ENCODE measurements around the gene SERGEF.

Gene SERGEF

DNA sequence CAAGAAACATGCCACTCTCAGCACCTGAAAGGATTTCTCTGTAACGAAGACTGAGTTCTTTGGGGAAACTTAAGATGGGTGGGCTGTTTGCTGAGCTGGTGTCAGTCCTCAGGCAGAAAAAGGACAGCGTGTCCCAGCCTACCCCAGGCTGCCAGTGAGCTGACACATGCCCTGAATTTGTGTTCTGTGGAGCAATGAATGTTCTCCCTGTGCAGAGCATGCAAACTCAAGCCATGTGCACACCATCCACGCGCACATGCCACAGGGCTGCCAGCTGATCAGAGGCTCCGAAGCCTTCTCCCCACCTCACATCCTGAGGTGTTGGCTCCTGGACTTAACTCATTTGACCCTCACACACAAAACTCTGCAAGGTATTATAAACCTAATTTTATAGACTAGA lies 173.4 kb downstream of the SERGEF start:
- no peak overlapping the region for H3K4me3 ChIP-seq (ENCODE audit: low read depth, low read length)
- no peak for DNase-seq (ENCODE audit: low read depth)

DNA sequence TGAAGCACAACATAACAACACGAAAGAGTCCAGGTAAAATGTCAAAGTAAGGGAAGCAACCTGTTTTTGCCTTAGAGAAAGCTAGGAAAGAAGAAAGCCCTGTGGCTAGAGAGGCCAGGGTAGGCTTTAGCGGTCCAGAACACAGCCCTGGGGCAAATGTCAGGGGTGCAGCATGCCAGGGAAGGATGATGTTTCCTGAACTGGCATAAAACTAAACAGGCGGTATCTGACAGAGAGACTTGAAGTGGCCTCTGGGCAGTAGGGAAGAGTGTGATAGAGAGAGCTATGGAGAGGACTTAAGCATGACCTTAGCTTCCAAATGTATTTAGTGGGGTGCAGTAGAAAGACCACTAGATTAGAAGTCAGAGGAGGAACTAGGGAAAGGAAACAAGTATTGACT lies 174.7 kb downstream of the SERGEF start:
- DNase-seq (ENCODE audit: low read depth): no peak
- H3K4me3 ChIP-seq (ENCODE audit: low read depth, low read length): no peak overlapping the region

DNA sequence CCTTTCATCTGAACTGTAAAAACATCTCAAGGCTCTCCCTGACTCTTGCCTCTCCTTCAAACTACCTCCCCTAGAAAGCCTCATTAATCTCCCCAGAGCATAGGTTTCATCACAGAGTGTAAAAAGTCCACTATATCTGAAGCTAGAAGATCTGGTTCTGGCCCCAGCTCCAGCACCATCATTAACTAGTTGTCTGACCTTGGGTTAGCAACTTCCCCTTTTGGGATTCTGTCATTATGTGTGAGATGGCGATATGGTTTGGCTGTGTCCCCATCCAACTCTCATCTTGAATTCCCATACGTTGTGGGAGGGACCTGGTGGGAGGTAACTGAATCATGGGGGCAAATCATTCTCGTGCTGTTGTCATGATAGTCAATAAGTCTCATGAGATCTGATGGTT lies 181.0 kb downstream of the SERGEF start:
- DNase-seq (ENCODE audit: low read depth): no peak
- H3K4me3 ChIP-seq (ENCODE audit: low read depth, low read length): no peak overlapping the region

DNA sequence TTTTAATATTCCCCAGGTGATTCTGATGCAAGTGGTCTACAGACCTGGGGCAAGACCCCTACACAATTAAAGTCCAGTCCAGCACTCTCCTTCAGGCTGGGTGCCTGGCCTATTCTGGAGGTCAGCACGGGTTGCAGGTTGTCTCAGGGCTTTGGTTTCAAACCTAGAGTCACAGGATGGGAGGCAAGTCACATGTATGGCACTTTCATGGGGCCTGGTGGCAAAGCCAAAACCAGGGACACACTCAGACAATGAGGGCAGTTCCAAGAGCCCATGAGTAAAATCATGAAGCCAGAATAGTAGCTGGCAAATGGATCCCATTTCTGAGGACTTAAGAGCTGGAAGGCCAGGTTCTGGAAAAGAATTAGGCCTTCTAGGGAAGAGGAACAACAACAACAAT lies 181.6 kb downstream of the SERGEF start:
- no peak for DNase-seq (ENCODE audit: low read depth)
- H3K4me3 ChIP-seq (ENCODE audit: low read depth, low read length): no peak overlapping the region

GRCh38 chr11:17828311-17828751 lies 184.5 kb downstream of the SERGEF start:
- H3K4me3 ChIP-seq (ENCODE audit: low read depth, low read length): no peak overlapping the region
- no peak for DNase-seq (ENCODE audit: low read depth)

- no peak overlapping the region for H3K4me3 ChIP-seq (ENCODE audit: low read depth, low read length)
- no peak for DNase-seq (ENCODE audit: low read depth)
Observed at GRCh38 chr11:17827006-17827405, 185.8 kb downstream of the SERGEF start.

- no peak overlapping the region for H3K4me3 ChIP-seq (ENCODE audit: low read depth, low read length)
- no peak for DNase-seq (ENCODE audit: low read depth)
Observed at GRCh38 chr11:17822401-17822781, 190.5 kb downstream of the SERGEF start.

- no peak overlapping the region for H3K4me3 ChIP-seq (ENCODE audit: low read depth, low read length)
- DNase-seq (ENCODE audit: low read depth): peak; percentile 41
Observed at GRCh38 chr11:17821648-17822400, 191.0 kb downstream of the SERGEF start.

- no peak for DNase-seq (ENCODE audit: low read depth)
- H3K4me3 ChIP-seq (ENCODE audit: low read depth, low read length): no peak overlapping the region
Observed at GRCh38 chr11:17816232-17816931, 196.5 kb downstream of the SERGEF start.

GRCh38 chr11:17814546-17814945 lies 198.3 kb downstream of the SERGEF start:
- H3K4me3 ChIP-seq (ENCODE audit: low read depth, low read length): no peak overlapping the region
- no peak for DNase-seq (ENCODE audit: low read depth)

DNA sequence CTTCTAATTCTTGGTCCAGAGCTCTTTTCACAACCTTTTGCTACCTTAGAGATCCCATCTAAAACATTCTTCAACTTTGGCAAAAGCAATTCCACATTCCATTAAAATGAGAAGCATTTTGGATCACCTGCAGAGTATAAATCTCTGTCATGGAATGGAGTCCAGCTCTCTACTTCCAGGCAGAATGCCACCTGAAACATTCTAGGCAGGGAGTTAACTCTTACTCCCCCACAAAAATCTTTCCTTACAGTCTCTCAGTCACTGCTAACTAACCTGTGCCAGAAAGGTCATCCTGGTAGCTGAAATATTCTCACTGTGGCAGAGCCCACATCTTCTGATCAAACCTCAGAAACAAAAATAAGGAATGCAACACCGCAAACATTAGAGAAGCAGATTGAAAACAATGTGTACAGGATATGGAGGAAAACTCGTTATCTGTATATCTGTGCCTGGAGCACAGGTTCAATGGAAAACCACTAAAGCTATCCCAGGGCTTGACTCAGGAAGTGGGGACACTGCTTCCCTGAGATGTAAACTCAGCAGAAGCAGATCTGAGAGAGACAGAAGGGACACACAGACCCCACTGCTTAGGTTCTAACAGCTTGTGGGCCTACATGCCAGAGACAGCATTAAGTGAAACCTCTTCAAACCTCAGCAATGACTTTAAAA lies 199.3 kb downstream of the SERGEF start:
- no peak for DNase-seq (ENCODE audit: low read depth)
- H3K4me3 ChIP-seq (ENCODE audit: low read depth, low read length): no peak overlapping the region

- DNase-seq (ENCODE audit: low read depth): no peak
- no peak overlapping the region for H3K4me3 ChIP-seq (ENCODE audit: low read depth, low read length)
Observed at GRCh38 chr11:17812865-17813187, 200.0 kb downstream of the SERGEF start.

DNA sequence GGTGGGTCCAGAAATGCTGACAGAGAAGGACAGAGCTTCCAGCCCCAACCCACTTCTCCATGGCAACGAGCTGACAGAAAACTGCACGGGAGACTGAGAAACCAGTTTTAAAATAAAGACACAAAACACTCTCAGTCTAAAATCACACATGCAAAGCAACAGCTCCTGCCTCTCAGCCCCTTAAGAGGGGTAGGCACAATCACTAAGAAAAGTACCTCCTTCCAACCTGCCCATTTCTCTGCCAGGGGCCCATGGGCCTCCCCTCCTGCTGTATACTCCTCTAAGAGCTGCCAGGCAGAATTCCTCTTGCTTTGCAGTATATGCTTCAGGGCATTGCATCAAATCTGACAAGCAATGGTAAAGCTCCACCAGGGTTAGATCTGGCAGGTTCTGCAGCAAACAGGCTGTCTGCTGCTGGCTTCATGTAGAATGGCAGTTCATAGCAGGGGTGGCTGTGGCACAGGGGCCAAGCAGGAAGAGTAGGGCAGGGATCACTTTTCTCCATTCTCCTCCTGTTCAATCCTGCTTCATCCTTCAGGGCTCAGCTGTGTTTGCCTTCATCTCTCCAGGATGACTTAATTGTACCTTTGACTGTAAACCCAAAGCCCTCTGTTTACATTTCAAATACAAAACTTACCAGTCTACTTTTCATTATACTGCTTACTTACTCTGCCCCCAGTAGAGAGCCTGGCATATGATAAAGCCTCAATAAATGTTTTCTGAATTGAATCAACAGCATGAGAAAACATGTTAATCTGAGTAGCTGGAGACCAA lies 200.6 kb downstream of the SERGEF start:
- no peak for DNase-seq (ENCODE audit: low read depth)
- H3K4me3 ChIP-seq (ENCODE audit: low read depth, low read length): no peak overlapping the region

- no peak for DNase-seq (ENCODE audit: low read depth)
Observed at GRCh38 chr11:17811352-17811751, 201.5 kb downstream of the SERGEF start.

GRCh38 chr11:17810746-17811145 lies 202.1 kb downstream of the SERGEF start:
- H3K4me3 ChIP-seq (ENCODE audit: low read depth, low read length): no peak overlapping the region
- DNase-seq (ENCODE audit: low read depth): peak; percentile 26

More at GRCh38 chr11:17811352-17811751, 201.5 kb downstream of the SERGEF start:
- H3K4me3 ChIP-seq (ENCODE audit: low read depth, low read length): no peak overlapping the region

- H3K4me3 ChIP-seq (ENCODE audit: low read depth, low read length): no peak overlapping the region
- no peak for DNase-seq (ENCODE audit: low read depth)
Observed at GRCh38 chr11:17810041-17810440, 202.8 kb downstream of the SERGEF start.

GRCh38 chr11:17807034-17807433 lies 205.8 kb downstream of the SERGEF start:
- H3K4me3 ChIP-seq (ENCODE audit: low read depth, low read length): no peak overlapping the region
- DNase-seq (ENCODE audit: low read depth): no peak

- H3K4me3 ChIP-seq (ENCODE audit: low read depth, low read length): no peak overlapping the region
- no peak for DNase-seq (ENCODE audit: low read depth)
Observed at GRCh38 chr11:17805873-17806272, 207.0 kb downstream of the SERGEF start.

DNA sequence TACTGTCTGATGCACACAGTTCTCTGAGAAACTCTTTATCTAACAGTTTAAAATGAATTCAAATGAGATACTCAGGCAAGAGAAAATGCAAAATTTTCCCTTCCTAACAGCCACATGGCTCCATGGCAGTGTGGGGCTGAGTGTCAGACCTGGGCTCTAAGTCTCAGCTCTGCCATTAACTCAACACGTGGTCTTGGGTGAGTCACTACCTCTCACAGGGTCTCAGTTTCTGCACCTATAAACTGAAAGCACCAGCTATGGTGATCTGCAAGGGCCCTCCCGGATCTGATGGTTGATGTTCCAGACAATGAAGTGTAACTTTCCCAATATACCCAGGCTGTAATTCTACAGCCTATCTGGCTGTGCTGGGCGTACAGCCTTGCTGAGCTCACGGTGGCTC lies 207.8 kb downstream of the SERGEF start:
- no peak overlapping the region for H3K4me3 ChIP-seq (ENCODE audit: low read depth, low read length)
- DNase-seq (ENCODE audit: low read depth): no peak

- H3K4me3 ChIP-seq (ENCODE audit: low read depth, low read length): no peak overlapping the region
- DNase-seq (ENCODE audit: low read depth): no peak
Observed at GRCh38 chr11:17803754-17804334, 209.0 kb downstream of the SERGEF start.
